Activated CD4-positive, alpha-beta memory T cell treated with anti-CD3 and anti-CD28 coated beads for 36 hours (primary cell): ENCODE measurements around the gene TTC36. TPM values are rescaled to one million over a fixed set of nuclear protein-coding genes. Genes with fewer than 3 reads are reported as not detected.
A peak's percentile ranks its signal among the peaks of the same experiment; 100 is the strongest.

Experiments
- CTCF ChIA-PET: fragments of 350-600 bp; sonication (Branson Sonifier 250); formaldehyde crosslinking; loops from one replicate; lab custom pipeline; 2021; ENCODE audit warnings: antibody characterized with exemption, inconsistent platforms; lab: Charles Lee
- POLR2A ChIA-PET: fragments of 350-600 bp; sonication (Branson Sonifier 250); formaldehyde crosslinking; loops from one replicate; lab custom pipeline; 2021; ENCODE audit warnings: antibody characterized with exemption; lab: Charles Lee
- DNase-seq: peaks from one replicate; pipeline ENCODE4 v3.0.0-alpha.2; 2020
- H3K27ac Mint-ChIP-seq: one replicate; pipeline ENCODE4 v1.8.0; 2021; ENCODE audit warnings: mixed read lengths
- H3K27me3 Mint-ChIP-seq: one replicate; pipeline ENCODE4 v1.8.0; 2021; ENCODE audit warnings: mixed read lengths
- H3K36me3 Mint-ChIP-seq: one replicate; pipeline ENCODE4 v1.8.0; 2021; ENCODE audit warnings: mixed read lengths
- H3K4me1 Mint-ChIP-seq: one replicate; pipeline ENCODE4 v1.8.0; 2021; ENCODE audit warnings: low read depth, mixed read lengths
- H3K4me3 Mint-ChIP-seq: one replicate; pipeline ENCODE4 v1.8.0; 2021; ENCODE audit warnings: mild to moderate bottlenecking, mixed read lengths
- H3K9me3 Mint-ChIP-seq: one replicate; pipeline ENCODE4 v1.8.0; 2021; ENCODE audit warnings: mixed read lengths
- intact Hi-C: fragments of 100-400 bp; cut with micrococcal nuclease; formaldehyde crosslinking; loops from one replicate; pipeline ENCODE4 v1.15.1; 2023
- total RNA-seq, 2 experiments: library from RNA; stranded (reverse); gene quantifications; one replicate each; pipeline ENCODE4 v1.2.3, GENCODE V29; 2021

The TTC36 gene
- total RNA-seq, 2 experiments from 2014 or later, result not detected

DNA sequence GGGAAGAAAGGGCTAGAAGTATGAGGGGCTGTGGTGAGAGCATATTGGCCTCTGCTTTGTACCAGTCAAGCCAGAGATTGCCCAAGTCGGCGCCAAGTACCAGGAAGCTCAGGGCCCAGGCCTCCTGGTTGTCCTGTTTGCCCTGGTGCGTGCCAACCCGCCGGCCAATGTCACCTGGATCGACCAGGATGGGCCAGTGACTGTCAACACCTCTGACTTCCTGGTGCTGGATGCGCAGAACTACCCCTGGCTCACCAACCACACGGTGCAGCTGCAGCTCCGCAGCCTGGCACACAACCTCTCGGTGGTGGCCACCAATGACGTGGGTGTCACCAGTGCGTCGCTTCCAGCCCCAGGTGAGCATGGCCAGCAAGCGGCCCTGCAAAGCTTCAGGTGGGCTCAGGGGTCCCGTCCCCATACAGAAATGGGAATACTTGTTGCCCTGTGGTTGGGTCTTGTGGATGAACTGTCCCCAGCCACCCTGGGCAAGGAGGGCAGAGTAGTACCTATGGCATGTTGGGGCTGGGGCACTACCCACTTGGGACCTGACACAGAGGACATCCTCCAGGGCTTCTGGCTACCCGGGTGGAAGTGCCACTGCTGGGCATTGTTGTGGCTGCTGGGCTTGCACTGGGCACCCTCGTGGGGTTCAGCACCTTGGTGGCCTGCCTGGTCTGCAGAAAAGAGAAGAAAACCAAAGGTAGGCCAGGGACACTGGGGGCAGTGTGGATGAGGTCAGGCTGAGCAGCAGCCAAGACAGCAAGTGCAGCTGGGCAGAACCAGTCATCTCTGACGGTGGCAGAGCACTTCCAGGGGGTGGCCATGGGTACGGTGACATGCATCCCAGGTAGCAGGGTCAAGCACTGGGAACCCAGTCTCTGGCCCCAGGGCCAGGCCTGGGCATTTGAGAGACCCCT is 5.8 kb downstream of the TTC36 start:
- Mint-ChIP-seq H3K36me3 (no peaks in the 10 kb centered on the region), H3K27ac (no peak overlapping the region), H3K4me3 (no peak overlapping the region), H3K9me3 (no peaks in the 10 kb centered on the region), H3K27me3 (no peaks in the 10 kb centered on the region), H3K4me1 (peaks cover 26% of the 10 kb centered on the region)
- ChIA-PET CTCF (no interaction called here), POLR2A (no interaction called here)
- no peak for DNase-seq
- intact Hi-C loops, result no loop called here

DNA sequence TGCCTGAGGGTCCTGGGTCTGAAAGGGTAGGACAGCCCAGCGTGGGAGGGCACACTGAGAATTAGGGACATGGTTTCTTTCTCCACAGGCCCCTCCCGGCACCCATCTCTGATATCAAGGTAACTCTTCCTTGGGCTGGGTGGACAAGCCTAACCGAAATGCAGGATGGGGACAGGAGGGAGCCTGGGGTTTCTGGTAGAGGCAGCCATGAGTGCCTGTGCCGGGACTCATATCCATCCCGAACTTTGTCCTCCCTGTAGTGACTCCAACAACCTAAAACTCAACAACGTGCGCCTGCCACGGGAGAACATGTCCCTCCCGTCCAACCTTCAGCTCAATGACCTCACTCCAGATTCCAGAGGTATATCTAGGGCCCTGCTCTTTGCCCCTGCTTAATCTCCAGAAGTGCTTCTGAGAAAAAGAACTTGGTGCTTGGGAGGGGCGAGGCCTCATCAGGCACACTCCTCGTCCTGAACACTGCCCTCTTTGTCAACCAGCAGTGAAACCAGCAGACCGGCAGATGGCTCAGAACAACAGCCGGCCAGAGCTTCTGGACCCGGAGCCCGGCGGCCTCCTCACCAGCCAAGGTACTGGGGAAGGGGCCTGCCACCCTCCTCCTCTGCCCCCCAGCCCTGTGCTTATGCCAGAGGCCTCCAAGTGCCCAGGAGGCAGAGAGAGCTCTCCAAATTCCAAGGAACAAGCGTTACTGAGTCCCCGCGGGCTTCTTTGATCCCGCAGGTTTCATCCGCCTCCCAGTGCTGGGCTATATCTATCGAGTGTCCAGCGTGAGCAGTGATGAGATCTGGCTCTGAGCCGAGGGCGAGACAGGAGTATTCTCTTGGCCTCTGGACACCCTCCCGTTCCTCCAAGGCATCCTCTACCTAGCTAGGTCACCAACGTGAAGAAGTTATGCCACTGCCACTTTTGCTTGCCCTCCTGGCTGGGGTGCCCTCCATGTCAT is 6.8 kb downstream of the TTC36 start:
- peaks cover 22% of the 10 kb centered on the region for H3K4me1 Mint-ChIP-seq
- H3K4me3 Mint-ChIP-seq, result no peak overlapping the region
- H3K9me3 Mint-ChIP-seq, result no peaks in the 10 kb centered on the region
- ChIA-PET POLR2A (no interaction called here), CTCF (no interaction called here)
- no peak for DNase-seq
- H3K27me3 Mint-ChIP-seq, result no peaks in the 10 kb centered on the region
- H3K27ac Mint-ChIP-seq, result no peak overlapping the region
- intact Hi-C loops, result no loop called here
- H3K36me3 Mint-ChIP-seq, result no peaks in the 10 kb centered on the region

DNA sequence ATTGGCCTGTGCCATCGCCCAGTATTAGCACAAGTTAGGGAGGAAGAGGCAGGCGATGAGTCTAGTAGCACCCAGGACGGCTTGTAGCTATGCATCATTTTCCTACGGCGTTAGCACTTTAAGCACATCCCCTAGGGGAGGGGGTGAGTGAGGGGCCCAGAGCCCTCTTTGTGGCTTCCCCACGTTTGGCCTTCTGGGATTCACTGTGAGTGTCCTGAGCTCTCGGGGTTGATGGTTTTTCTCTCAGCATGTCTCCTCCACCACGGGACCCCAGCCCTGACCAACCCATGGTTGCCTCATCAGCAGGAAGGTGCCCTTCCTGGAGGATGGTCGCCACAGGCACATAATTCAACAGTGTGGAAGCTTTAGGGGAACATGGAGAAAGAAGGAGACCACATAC is 8.0 kb downstream of the TTC36 start:
- Mint-ChIP-seq H3K27ac (no peak overlapping the region), H3K4me1 (peaks cover 10% of the 10 kb centered on the region), H3K27me3 (no peaks in the 10 kb centered on the region), H3K36me3 (no peaks in the 10 kb centered on the region), H3K9me3 (no peaks in the 10 kb centered on the region), H3K4me3 (no peak overlapping the region)
- POLR2A ChIA-PET, result no interaction called here
- CTCF ChIA-PET, result no interaction called here
- no peak for DNase-seq
- intact Hi-C loops, result no loop called here

DNA sequence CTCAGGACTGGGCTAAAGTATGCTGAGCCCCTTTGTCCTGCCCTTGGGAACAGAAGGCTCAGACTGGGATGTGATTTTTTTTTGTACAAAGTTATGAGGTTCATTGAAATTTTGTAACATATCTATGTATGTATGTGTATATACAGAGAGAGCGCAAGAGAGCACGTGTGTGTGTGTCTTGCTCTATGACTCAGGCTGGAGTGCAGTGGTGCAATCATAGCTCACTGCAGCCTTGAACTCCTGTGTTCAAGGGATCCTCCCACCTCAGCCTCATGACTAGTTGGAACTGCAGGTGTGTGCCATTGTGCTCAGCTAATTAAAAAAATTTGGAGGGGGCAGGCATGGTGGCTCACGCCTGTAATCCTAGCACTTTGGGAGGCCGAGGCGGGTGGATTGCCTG is 9.5 kb downstream of the TTC36 start:
- H3K27ac Mint-ChIP-seq, result no peak overlapping the region
- CTCF ChIA-PET, result interaction anchor here (0.6 kb wide), 1 partner anchor 35 kb away, joined by 3 read pairs; no protein-coding TSS in a partner anchor
- intact Hi-C loops, result no loop called here
- no peak overlapping the region for H3K4me3 Mint-ChIP-seq
- POLR2A ChIA-PET, result no interaction called here
- no peaks in the 10 kb centered on the region for H3K9me3 Mint-ChIP-seq
- peaks cover 4% of the 10 kb centered on the region for H3K4me1 Mint-ChIP-seq
- H3K36me3 Mint-ChIP-seq, result no peaks in the 10 kb centered on the region
- no peaks in the 10 kb centered on the region for H3K27me3 Mint-ChIP-seq
- no peak for DNase-seq

DNA sequence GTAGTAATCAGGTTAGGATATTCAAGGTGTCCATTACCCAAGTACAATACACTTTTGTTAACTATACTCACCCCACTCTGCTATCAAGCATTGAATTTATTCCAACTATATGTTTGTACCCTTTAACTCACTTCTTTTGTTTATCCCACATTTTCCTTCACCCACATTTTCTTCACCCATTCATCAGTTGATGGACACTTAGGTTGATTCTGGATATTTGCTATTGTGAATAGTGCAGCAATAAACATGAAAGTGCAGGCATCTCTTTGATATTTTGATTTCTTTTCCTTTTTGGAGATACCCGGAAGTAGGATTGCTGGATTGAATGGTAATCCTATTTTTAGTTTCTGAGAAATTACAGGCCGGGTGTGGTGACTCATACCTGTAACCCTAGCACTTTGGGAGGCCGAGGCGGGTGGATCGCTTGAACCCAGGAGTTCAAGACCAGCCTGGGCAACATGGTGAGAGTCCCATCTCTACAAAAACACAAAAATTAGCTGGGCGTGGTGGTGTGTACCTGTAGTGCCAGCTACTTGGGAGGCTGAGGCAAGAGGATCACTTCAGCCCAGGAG is 10.2 kb downstream of the TTC36 start:
- no peaks in the 10 kb centered on the region for H3K9me3 Mint-ChIP-seq
- intact Hi-C loops, result no loop called here
- no peaks in the 10 kb centered on the region for H3K4me1 Mint-ChIP-seq
- CTCF ChIA-PET, result interaction anchor here (0.6 kb wide), 1 partner anchor 36 kb away, joined by 3 read pairs; no protein-coding TSS in a partner anchor
- POLR2A ChIA-PET, result no interaction called here
- no peak overlapping the region for H3K4me3 Mint-ChIP-seq
- no peak for DNase-seq
- H3K27ac Mint-ChIP-seq, result peak overlapping the region; percentile 38
- no peaks in the 10 kb centered on the region for H3K27me3 Mint-ChIP-seq
- H3K36me3 Mint-ChIP-seq, result no peaks in the 10 kb centered on the region

DNA sequence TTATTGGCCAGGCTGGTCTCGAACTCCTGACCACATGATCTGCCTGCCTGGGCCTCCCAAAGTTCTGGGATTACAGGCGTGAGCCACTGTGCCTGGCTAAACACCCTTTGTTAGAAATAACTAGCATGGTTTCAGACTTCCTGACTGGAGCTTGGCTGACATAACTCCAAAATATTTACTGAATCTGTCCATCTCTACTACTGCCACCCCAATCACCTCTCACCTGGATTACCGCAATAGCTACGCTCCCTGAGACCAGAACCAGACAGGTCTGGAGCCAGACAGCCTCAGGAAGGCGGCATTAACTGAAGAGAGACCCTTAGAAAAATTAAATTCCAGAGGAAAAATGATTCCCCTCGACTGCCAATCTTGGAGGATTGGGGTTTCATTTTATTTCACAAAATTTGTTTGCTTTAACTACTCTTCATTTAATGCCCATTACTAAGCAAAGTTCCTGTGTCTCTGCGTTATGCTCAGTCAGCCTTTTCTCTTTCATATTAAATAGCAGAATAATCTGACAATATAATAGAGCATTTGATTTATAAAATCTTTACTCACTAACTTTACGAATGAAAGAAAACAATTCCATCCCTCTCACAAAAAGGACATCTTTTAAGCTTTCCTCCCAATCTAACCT is 16.9 kb downstream of the TTC36 start:
- ChIA-PET CTCF (no interaction called here), POLR2A (no interaction called here)
- H3K27ac Mint-ChIP-seq, result no peak overlapping the region
- intact Hi-C loops, result no loop called here
- no peak overlapping the region for H3K4me3 Mint-ChIP-seq
- H3K36me3 Mint-ChIP-seq, result peaks cover 4% of the 10 kb centered on the region
- no peaks in the 10 kb centered on the region for H3K27me3 Mint-ChIP-seq
- H3K9me3 Mint-ChIP-seq, result no peaks in the 10 kb centered on the region
- no peaks in the 10 kb centered on the region for H3K4me1 Mint-ChIP-seq
- no peak for DNase-seq

DNA sequence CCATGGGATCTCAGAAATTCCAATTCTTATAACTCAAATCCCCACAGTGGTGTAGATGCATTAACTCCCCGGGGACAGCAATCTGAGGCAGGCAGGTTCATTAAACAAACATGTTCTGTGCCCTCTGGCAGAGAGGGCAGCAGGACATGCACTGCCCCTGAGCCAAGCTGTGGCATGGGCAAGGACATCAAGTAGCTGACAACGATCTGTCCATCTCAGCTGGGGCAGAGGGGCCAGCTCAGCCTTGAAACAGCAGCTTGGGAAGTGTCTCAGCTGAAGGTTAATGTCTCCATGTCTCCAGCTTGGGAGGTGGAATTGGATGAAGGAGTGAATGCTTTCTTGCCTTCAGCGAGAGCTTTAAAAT is 17.4 kb downstream of the TTC36 start:
- Mint-ChIP-seq H3K27ac (no peak overlapping the region), H3K4me1 (no peaks in the 10 kb centered on the region), H3K27me3 (no peaks in the 10 kb centered on the region), H3K9me3 (no peaks in the 10 kb centered on the region), H3K36me3 (peaks cover 4% of the 10 kb centered on the region), H3K4me3 (no peak overlapping the region)
- DNase-seq, result no peak
- intact Hi-C loops, result no loop called here
- POLR2A ChIA-PET, result no interaction called here
- CTCF ChIA-PET, result no interaction called here

DNA sequence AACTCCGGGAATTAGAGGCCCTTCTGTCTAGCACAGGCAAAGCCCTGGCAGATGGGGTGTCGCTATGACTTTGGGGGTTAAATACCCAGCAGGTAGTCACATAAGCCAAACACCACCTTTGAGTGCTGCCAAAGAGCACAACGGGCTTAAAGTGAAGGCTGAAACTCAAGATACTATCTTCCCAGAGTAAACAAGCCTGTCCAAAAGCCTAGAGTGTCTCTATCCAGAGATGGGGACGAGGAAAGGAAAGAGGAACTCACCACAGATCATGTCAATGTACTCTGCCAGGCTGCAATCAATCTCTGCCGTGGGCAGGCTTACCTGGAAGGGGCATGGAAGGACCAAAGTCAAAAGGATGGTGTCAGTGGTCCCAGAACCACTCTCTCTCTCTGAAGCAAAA is 18.3 kb downstream of the TTC36 start:
- Mint-ChIP-seq H3K4me3 (no peak overlapping the region), H3K9me3 (no peaks in the 10 kb centered on the region), H3K27ac (no peak overlapping the region), H3K27me3 (no peaks in the 10 kb centered on the region), H3K4me1 (no peaks in the 10 kb centered on the region), H3K36me3 (peaks cover 4% of the 10 kb centered on the region)
- ChIA-PET CTCF (no interaction called here), POLR2A (no interaction called here)
- no peak for DNase-seq
- intact Hi-C loops, result no loop called here

DNA sequence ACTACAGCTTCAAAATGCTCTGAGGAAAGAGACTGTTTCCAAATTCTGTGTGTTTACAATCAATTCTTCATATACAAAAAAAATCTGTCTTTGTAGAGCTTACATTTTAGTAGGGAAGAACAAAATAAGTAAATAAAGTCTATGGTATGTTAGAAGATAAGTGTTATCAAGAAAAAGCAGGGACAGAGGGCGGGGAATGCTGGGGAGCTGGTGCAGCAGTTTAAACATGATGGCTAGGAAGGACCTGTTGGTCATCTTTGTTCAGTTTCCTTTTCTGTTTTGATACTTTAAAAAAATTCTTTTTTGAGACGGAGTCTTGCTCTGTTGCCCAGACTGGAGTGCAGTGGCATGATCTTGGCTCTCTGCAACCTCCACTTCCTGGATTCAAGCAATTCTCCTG is 19.9 kb downstream of the TTC36 start:
- no peak overlapping the region for H3K27ac Mint-ChIP-seq
- H3K4me1 Mint-ChIP-seq, result no peaks in the 10 kb centered on the region
- POLR2A ChIA-PET, result no interaction called here
- H3K9me3 Mint-ChIP-seq, result no peaks in the 10 kb centered on the region
- peaks cover 8% of the 10 kb centered on the region for H3K36me3 Mint-ChIP-seq
- no peaks in the 10 kb centered on the region for H3K27me3 Mint-ChIP-seq
- H3K4me3 Mint-ChIP-seq, result no peak overlapping the region
- DNase-seq, result no peak
- CTCF ChIA-PET, result interaction anchor here (1.0 kb wide), 1 partner anchor 48 kb away, joined by 3 read pairs; no protein-coding TSS in a partner anchor
- intact Hi-C loops, result no loop called here

DNA sequence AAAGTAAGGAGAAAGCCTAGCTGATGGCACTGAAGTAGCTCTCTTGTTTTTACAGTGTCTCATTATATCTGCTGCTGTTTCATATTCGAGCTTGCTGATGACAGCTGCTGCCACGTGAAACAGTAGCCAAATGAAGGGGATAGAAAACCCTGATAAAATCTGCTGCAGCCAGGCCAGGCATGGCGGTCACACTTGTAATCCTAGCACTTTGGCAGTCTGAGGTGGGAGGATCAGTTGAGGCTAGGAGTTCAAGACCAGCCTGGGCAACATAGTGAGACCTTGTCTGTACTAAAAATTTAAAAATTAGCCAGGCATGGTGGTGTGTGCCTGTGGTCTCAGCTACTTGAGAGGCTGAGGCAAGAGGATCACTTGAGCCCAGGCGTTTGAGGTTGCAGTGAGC is 25.1 kb downstream of the TTC36 start:
- Mint-ChIP-seq H3K9me3 (no peaks in the 10 kb centered on the region), H3K27me3 (no peaks in the 10 kb centered on the region), H3K36me3 (peaks cover 13% of the 10 kb centered on the region), H3K4me3 (no peak overlapping the region), H3K4me1 (no peaks in the 10 kb centered on the region), H3K27ac (no peak overlapping the region)
- DNase-seq, result no peak
- ChIA-PET CTCF (no interaction called here), POLR2A (no interaction called here)
- intact Hi-C loops, result no loop called here

DNA sequence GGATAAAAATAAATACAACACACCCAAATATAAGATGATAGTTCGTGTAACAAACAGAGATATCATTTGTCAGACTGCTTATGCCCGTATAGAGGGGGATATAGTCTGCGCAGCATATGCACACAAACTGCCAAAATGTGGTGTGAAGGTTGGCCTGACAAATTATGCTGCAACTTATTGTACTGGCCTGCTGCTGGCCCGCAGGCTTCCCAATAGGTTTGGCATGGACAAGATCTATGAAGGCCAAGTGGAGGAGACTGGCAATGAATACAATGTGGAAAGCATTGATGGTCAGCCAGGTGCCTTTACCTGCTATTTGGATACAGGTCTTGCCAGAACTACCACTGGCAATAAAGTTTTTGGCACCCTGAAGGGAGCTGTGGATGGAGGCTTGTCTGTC is 33.5 kb downstream of the TTC36 start:
- ChIA-PET POLR2A (no interaction called here), CTCF (no interaction called here)
- no peak for DNase-seq
- Mint-ChIP-seq H3K4me3 (no peak overlapping the region), H3K4me1 (peaks cover 6% of the 10 kb centered on the region), H3K36me3 (no peaks in the 10 kb centered on the region), H3K27ac (no peak overlapping the region), H3K9me3 (no peaks in the 10 kb centered on the region), H3K27me3 (no peaks in the 10 kb centered on the region)
- intact Hi-C loops, result no loop called here

DNA sequence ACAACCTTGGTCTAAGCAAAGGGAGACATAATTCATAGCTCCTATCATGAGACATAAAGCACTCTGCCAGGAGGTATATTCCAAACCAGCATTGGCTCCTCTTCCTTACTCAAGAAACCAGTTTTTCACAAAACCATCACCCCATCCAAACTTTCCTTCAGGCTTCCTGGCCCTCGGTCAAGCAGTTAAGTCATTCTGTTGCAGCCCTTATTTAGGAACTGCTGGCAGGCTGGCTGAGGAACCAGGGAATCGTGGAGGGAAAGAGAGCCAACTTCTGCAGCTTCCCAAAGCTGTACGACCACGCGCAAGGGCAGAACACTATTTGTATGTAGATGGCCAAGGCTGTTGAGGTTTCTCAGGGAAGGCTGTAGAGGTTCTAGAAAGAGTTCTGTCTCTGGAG is 37.8 kb downstream of the TTC36 start:
- CTCF ChIA-PET, result interaction anchor here (0.8 to 1.0 kb wide), 3 partner anchors 44 to 52 kb away, joined by 3 to 4 read pairs (median 3); no protein-coding TSS in a partner anchor
- Mint-ChIP-seq H3K9me3 (no peaks in the 10 kb centered on the region), H3K27me3 (no peaks in the 10 kb centered on the region), H3K27ac (no peak overlapping the region), H3K4me1 (peaks cover 7% of the 10 kb centered on the region), H3K4me3 (peak overlapping the region; percentile 67), H3K36me3 (no peaks in the 10 kb centered on the region)
- POLR2A ChIA-PET, result no interaction called here
- DNase-seq, result no peak
- intact Hi-C loops, result no loop called here
